Measurements from ENCODE around the gene HCN4.

GRCh38 chr15:73357999-73358665 is 10.6 kb downstream of the HCN4 start:
- TF ChIP-seq CTCF (IDR thresholded peaks at IDR 0.05) (no peak), POLR2A (IDR thresholded peaks at IDR 0.05) (no peak)
